Gastrocnemius medialis (tissue), 4 donors: ENCODE data around the gene KLHL30. TPM values are rescaled to one million over a fixed set of nuclear protein-coding genes. Genes with fewer than 3 reads are reported as not detected.

Experiments
- ATAC-seq, 2 donors: fragments of 150-250 bp; one replicate each; pipeline ENCODE4 v1.9.1; 2016
- DNase-seq, 2 donors: peaks; one replicate each; pipeline ENCODE4 v3.0.0-alpha.2; 2019
- H3K27ac ChIP-seq, 4 donors: fragments of 200-600 bp; sonication (generic); 1 replicate in 1 of 4; 2 replicates in 3 of 4; pipeline ENCODE4 v1.5.1; 2016 to 2018; ENCODE audit warnings: mild to moderate bottlenecking in 2 of 4, moderate library complexity in 1 of 4
- H3K27me3 ChIP-seq, 3 donors: fragments of 200-600 bp; sonication (generic) in 2 of 3; 1 replicate in 1 of 3; 2 replicates in 2 of 3; pipeline versions ENCODE4 v1.5.1 to v1.6.0; 2016 to 2019; ENCODE audit warnings: mild to moderate bottlenecking in 1 of 3, moderate library complexity in 1 of 3
- H3K36me3 ChIP-seq, 2 donors: fragments of 200-600 bp; sonication (generic) in 1 of 2; one replicate each; pipeline ENCODE4 v1.5.1; 2017 to 2018
- H3K4me1 ChIP-seq, 2 donors: fragments of 200-600 bp; sonication (generic) in 1 of 2; one replicate each; pipeline ENCODE4 v1.5.1; 2016 to 2017; ENCODE audit warnings: mild to moderate bottlenecking in 2 of 2
- H3K4me3 ChIP-seq, 4 donors: fragments of 200-600 bp; sonication (generic) in 3 of 4; 1 replicate in 1 of 4; 2 replicates in 3 of 4; pipeline ENCODE4 v1.5.1; 2016 to 2019; ENCODE audit warnings: mild to moderate bottlenecking in 2 of 4
- H3K9me3 ChIP-seq, 3 donors: fragments of 200-600 bp; sonication (generic) in 2 of 3; 1 replicate in 1 of 3; 2 replicates in 2 of 3; pipeline ENCODE4 v1.5.1; 2016 to 2019
- POLR2A ChIP-seq, 2 donors: fragments of 450-650 bp; IDR thresholded peaks; one replicate each; pipeline ENCODE4 v1.6.1; 2017; ENCODE audit warnings: antibody characterized with exemption in 2 of 2, mild to moderate bottlenecking in 2 of 2, moderate library complexity in 2 of 2
- in situ Hi-C, 4 donors: fragments of 200-750 bp; cut with MboI; loops; one replicate each; pipeline versions ENCODE4 v1.15.0 to v1.8.0; 2017; ENCODE audit warnings: low sequenced_read_pairs in 4 of 4
- intact Hi-C: fragments of 100-400 bp; cut with DNase I; formaldehyde crosslinking; loops from one replicate; pipeline ENCODE4 v1.15.1; 2023; ENCODE audit warnings: low total_unique reads
- total RNA-seq, 4 donors: library from RNA; depleted of rRNA; stranded (reverse); fragments of >200 nt; gene quantifications; one replicate each; pipeline versions ENCODE4 v1.1.0 to v1.2.3, GENCODE V29; 2016
- TF ChIP-seq, protein P1 (sequence below), 5 experiments: fragments of 450-650 bp in 3 of 5; fragments of 200-600 bp in 2 of 5; sonication (generic) in 2 of 5; IDR thresholded peaks in 4 of 5; conservative IDR thresholded peaks in 1 of 5; 1 replicate in 4 of 5; 2 replicates in 1 of 5; pipeline ENCODE4 v1.5.1; 2016 to 2019; ENCODE audit warnings: antibody characterized with exemption in 5 of 5, mild to moderate bottlenecking in 3 of 5, moderate library complexity in 3 of 5

Gene KLHL30
- total RNA-seq, 4 donors from 2014 or later, result 37.9 to 224 (median 142) TPM

- in situ Hi-C loops, result no loop called here
- peaks cover 0 to 75% of the 10 kb centered on the region in 2 donors for H3K36me3 ChIP-seq
- no peak for DNase-seq
Observed at GRCh38 chr2:238174291-238174690, 35.8 kb downstream of the KLHL30 start.

DNA sequence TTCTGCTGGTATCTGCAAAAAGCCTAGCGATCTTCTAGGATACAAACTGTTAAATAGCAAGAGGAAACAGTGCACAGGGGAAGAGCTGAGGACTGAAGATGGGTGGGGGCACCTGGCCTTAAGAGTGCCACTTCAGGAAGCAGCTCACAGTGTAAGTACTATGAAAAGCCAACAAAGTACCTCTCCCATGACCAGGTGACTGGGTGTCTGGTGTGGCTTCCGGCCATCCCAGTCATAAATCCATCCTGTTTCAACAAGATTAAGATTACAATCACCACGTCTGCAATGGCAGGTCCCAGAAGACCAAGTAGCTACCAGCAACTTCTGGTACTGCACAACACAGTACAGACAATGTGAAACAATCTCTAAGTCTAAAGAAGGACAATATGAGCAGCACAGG lies 36.2 kb downstream of the KLHL30 start:
- Histone ChIP-seq H3K4me1 (peaks cover 0 to 4% of the 10 kb centered on the region in 2 donors), H3K4me3 (no peak overlapping the region), H3K27me3 (no peaks in the 10 kb centered on the region), H3K36me3 (peaks cover 0 to 78% of the 10 kb centered on the region in 2 donors), H3K9me3 (no peaks in the 10 kb centered on the region), H3K27ac (no peak overlapping the region)
- intact Hi-C loops (no loop called here), in situ Hi-C loops (no loop called here)
- TF ChIP-seq, protein P1, sequence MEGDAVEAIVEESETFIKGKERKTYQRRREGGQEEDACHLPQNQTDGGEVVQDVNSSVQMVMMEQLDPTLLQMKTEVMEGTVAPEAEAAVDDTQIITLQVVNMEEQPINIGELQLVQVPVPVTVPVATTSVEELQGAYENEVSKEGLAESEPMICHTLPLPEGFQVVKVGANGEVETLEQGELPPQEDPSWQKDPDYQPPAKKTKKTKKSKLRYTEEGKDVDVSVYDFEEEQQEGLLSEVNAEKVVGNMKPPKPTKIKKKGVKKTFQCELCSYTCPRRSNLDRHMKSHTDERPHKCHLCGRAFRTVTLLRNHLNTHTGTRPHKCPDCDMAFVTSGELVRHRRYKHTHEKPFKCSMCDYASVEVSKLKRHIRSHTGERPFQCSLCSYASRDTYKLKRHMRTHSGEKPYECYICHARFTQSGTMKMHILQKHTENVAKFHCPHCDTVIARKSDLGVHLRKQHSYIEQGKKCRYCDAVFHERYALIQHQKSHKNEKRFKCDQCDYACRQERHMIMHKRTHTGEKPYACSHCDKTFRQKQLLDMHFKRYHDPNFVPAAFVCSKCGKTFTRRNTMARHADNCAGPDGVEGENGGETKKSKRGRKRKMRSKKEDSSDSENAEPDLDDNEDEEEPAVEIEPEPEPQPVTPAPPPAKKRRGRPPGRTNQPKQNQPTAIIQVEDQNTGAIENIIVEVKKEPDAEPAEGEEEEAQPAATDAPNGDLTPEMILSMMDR (IDR thresholded peaks at IDR 0.05 in 4 of 5, conservative IDR thresholded peaks at IDR 0.05 in 1 of 5), result no peak
- TF ChIP-seq POLR2A (IDR thresholded peaks at IDR 0.05), result no peak
- DNase-seq (no peak), ATAC-seq (no peak)

More at GRCh38 chr2:238174291-238174690, 35.8 kb downstream of the KLHL30 start:
- Histone ChIP-seq H3K4me1 (peaks cover 0 to 5% of the 10 kb centered on the region in 2 donors), H3K27me3 (no peaks in the 10 kb centered on the region), H3K9me3 (no peaks in the 10 kb centered on the region), H3K27ac (no peak overlapping the region), H3K4me3 (no peak overlapping the region)
- TF ChIP-seq POLR2A (IDR thresholded peaks at IDR 0.05), result no peak
- TF ChIP-seq, protein P1 (IDR thresholded peaks at IDR 0.05 in 4 of 5, conservative IDR thresholded peaks at IDR 0.05 in 1 of 5), result no peak
- no peak for ATAC-seq
- intact Hi-C loops, result no loop called here

GRCh38 chr2:238176613-238177012 lies 38.1 kb downstream of the KLHL30 start:
- H3K9me3 ChIP-seq, result no peaks in the 10 kb centered on the region
- in situ Hi-C loops (no loop called here), intact Hi-C loops (no loop called here)
- no peak overlapping the region for H3K4me3 ChIP-seq
- peaks cover 0 to 80% of the 10 kb centered on the region in 2 donors for H3K36me3 ChIP-seq
- H3K4me1 ChIP-seq, result no peaks in the 10 kb centered on the region
- ATAC-seq, result no peak
- H3K27ac ChIP-seq, result no peak overlapping the region
- no peak for TF ChIP-seq POLR2A (IDR thresholded peaks at IDR 0.05)
- TF ChIP-seq, protein P1 (IDR thresholded peaks at IDR 0.05 in 4 of 5, conservative IDR thresholded peaks at IDR 0.05 in 1 of 5), result no peak
- no peak for DNase-seq
- no peaks in the 10 kb centered on the region for H3K27me3 ChIP-seq

GRCh38 chr2:238180554-238180953 lies 42.1 kb downstream of the KLHL30 start:
- Histone ChIP-seq H3K27me3 (no peaks in the 10 kb centered on the region), H3K4me3 (no peak overlapping the region), H3K36me3 (peaks cover 0 to 84% of the 10 kb centered on the region in 2 donors), H3K27ac (no peak overlapping the region), H3K9me3 (no peaks in the 10 kb centered on the region), H3K4me1 (no peaks in the 10 kb centered on the region)
- intact Hi-C loops, result no loop called here
- TF ChIP-seq, protein P1 (IDR thresholded peaks at IDR 0.05 in 4 of 5, conservative IDR thresholded peaks at IDR 0.05 in 1 of 5), result no peak
- TF ChIP-seq POLR2A (IDR thresholded peaks at IDR 0.05), result no peak
- in situ Hi-C loops, result no loop called here
- DNase-seq (no peak), ATAC-seq (no peak)

- in situ Hi-C loops, result no loop called here
Observed at GRCh38 chr2:238182362-238182761, 43.9 kb downstream of the KLHL30 start.

More at GRCh38 chr2:238182362-238182761, 43.9 kb downstream of the KLHL30 start:
- TF ChIP-seq, protein P1 (IDR thresholded peaks at IDR 0.05 in 4 of 5, conservative IDR thresholded peaks at IDR 0.05 in 1 of 5), result no peak
- no peak for TF ChIP-seq POLR2A (IDR thresholded peaks at IDR 0.05)
- Histone ChIP-seq H3K4me1 (no peaks in the 10 kb centered on the region), H3K27me3 (no peaks in the 10 kb centered on the region), H3K36me3 (peaks cover 0 to 100% of the 10 kb centered on the region in 2 donors), H3K4me3 (no peak overlapping the region), H3K27ac (no peak overlapping the region), H3K9me3 (no peaks in the 10 kb centered on the region)
- intact Hi-C loops, result no loop called here
- ATAC-seq (no peak), DNase-seq (no peak)
